Osteocyte (in vitro differentiated cells): ENCODE measurements around the gene HLA-DMA. TPM values are rescaled to one million over a fixed set of nuclear protein-coding genes. Genes with fewer than 3 reads are reported as not detected.

ENCODE experiments used
- DNase-seq: peaks from one replicate; pipeline ENCODE4 v3.0.0; 2021; ENCODE audit warnings: mixed read lengths; ENCODE audit not compliant: unreplicated experiment; ENCODE audit errors: extremely low spot score
- H3K27ac Mint-ChIP-seq: one replicate; pipeline ENCODE4 v1.8.0; 2021; ENCODE audit warnings: mild to moderate bottlenecking, mixed read lengths; ENCODE audit not compliant: unreplicated experiment
- H3K27me3 Mint-ChIP-seq: one replicate; pipeline ENCODE4 v1.8.0; 2021; ENCODE audit warnings: mixed read lengths; ENCODE audit not compliant: unreplicated experiment
- H3K36me3 Mint-ChIP-seq: one replicate; pipeline ENCODE4 v1.8.0; 2021; ENCODE audit warnings: mixed read lengths; ENCODE audit not compliant: unreplicated experiment
- H3K4me1 Mint-ChIP-seq: one replicate; pipeline ENCODE4 v1.8.0; 2021; ENCODE audit warnings: mixed read lengths; ENCODE audit not compliant: unreplicated experiment
- H3K4me3 Mint-ChIP-seq: one replicate; pipeline ENCODE4 v1.8.0; 2021; ENCODE audit warnings: mild to moderate bottlenecking, moderate library complexity, mixed read lengths; ENCODE audit not compliant: unreplicated experiment
- H3K9me3 Mint-ChIP-seq: one replicate; pipeline ENCODE4 v1.8.0; 2021; ENCODE audit warnings: mixed read lengths; ENCODE audit not compliant: unreplicated experiment
- CTCF ChIP-seq: fragments of 200-600 bp; sonication (generic); IDR thresholded peaks from 2 replicates; pipeline ENCODE4 v1.5.0; 2021; ENCODE audit warnings: antibody characterized with exemption, mild to moderate bottlenecking, moderate library complexity
- total RNA-seq: library from RNA; stranded (reverse); gene quantifications from 2 replicates; pipeline ENCODE4 v1.2.1, GENCODE V29; 2021

Gene HLA-DMA
- total RNA-seq, 1 donor from 2014 or later = 3.0 TPM

DNA sequence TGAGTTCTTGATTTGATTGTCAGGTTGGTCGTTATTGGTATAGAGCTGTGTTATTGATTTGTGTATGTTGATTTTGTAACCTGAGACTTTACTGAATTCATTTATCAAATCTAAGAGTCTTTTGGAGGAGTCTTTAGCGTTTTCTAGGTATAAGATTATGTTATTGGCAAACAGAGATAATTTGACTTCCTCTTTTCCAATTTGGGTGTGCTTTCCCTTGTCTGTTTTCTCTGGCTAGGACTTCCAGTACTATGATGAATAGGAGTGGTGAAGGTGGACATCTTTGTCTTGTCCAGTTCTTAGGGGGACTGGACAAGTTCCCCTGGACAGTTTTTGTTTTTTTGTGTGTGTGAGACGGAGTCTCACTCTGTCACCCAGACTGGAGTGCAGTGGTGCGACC, 39.1 kb upstream of the HLA-DMA start:
- Mint-ChIP-seq H3K27ac (no peak overlapping the region), H3K27me3 (peaks cover 68% of the 10 kb centered on the region), H3K36me3 (no peaks in the 10 kb centered on the region), H3K9me3 (peaks cover 6% of the 10 kb centered on the region), H3K4me3 (no peak overlapping the region), H3K4me1 (no peaks in the 10 kb centered on the region)
- no peak for DNase-seq
- TF ChIP-seq CTCF = no peak

GRCh38 chr6:32989368-32989767, 36.5 kb upstream of the HLA-DMA start:
- Mint-ChIP-seq H3K27ac (no peak overlapping the region), H3K4me1 (no peaks in the 10 kb centered on the region), H3K36me3 (no peaks in the 10 kb centered on the region), H3K4me3 (no peak overlapping the region), H3K27me3 (peaks cover 57% of the 10 kb centered on the region), H3K9me3 (peaks cover 6% of the 10 kb centered on the region)
- DNase-seq = no peak
- TF ChIP-seq CTCF = no peak

GRCh38 chr6:32984622-32985389, 31.9 kb upstream of the HLA-DMA start:
- peaks cover 1% of the 10 kb centered on the region for H3K4me1 Mint-ChIP-seq
- peaks cover 22% of the 10 kb centered on the region for H3K36me3 Mint-ChIP-seq
- no peaks in the 10 kb centered on the region for H3K9me3 Mint-ChIP-seq
- H3K27me3 Mint-ChIP-seq = peaks cover 28% of the 10 kb centered on the region
- peak; percentile 91 for DNase-seq
- H3K4me3 Mint-ChIP-seq = no peak overlapping the region
- TF ChIP-seq CTCF = peak; percentile 93
- H3K27ac Mint-ChIP-seq = no peak overlapping the region

GRCh38 chr6:32983964-32984621, 31.2 kb upstream of the HLA-DMA start:
- Mint-ChIP-seq H3K4me1 (peaks cover 1% of the 10 kb centered on the region), H3K9me3 (no peaks in the 10 kb centered on the region), H3K4me3 (no peak overlapping the region), H3K27ac (peak overlapping the region; percentile 24), H3K27me3 (peaks cover 22% of the 10 kb centered on the region), H3K36me3 (peaks cover 26% of the 10 kb centered on the region)
- no peak for DNase-seq
- no peak for TF ChIP-seq CTCF

GRCh38 chr6:32983493-32983848, 30.6 kb upstream of the HLA-DMA start:
- Mint-ChIP-seq H3K9me3 (no peaks in the 10 kb centered on the region), H3K4me3 (no peak overlapping the region), H3K27me3 (peaks cover 22% of the 10 kb centered on the region), H3K36me3 (peaks cover 30% of the 10 kb centered on the region), H3K4me1 (peaks cover 5% of the 10 kb centered on the region), H3K27ac (peak overlapping the region; percentile 24)
- DNase-seq = no peak
- TF ChIP-seq CTCF = no peak
